HCT116 (cell line): Measurements from ENCODE around the gene ATP7B. TPM values are rescaled to one million over a fixed set of nuclear protein-coding genes. Genes with fewer than 3 reads are reported as not detected.

ENCODE experiments used
- ATAC-seq: fragments of 200-7000 bp; cut with Tn5 transposase; 2 replicates; pipeline ENCODE4 v1.9.1; 2020; ENCODE audit warnings: mild to moderate bottlenecking, moderate library complexity
- BruUV-seq: library from RNA; stranded (reverse); fragments of 400-500 nt; replicated peaks from 2 replicates; lab custom pipeline; 2021; lab: Mats Ljungman, UMichigan
- CTCF ChIA-PET: fragments of 300-600 bp; sonication (Branson Sonifier 250); formaldehyde crosslinking; loops from one replicate; lab custom pipeline; 2021; ENCODE audit warnings: antibody characterized with exemption; lab: Charles Lee
- POLR2A ChIA-PET: fragments of 300-600, 350-600 bp; sonication (Branson Sonifier 250); formaldehyde crosslinking; loops from one replicate; lab custom pipeline; 2021; ENCODE audit warnings: antibody characterized with exemption; lab: Charles Lee
- RAD21 ChIA-PET, 2 experiments: fragments of 300-600 bp; sonication (Branson Sonifier 250); formaldehyde crosslinking; loops; one replicate each; lab custom pipeline; 2023; ENCODE audit warnings: low total read pairs in 2 of 2; ENCODE audit not compliant: uncharacterized antibody in 2 of 2, unreplicated experiment in 2 of 2, low non-redundant PET in 1 of 2; lab: Charles Lee
- DNase-seq: peaks from one replicate; pipeline ENCODE4 v3.0.0-alpha.2; 2010; ENCODE audit warnings: low read depth, low spot score
- H2AFZ ChIP-seq: fragments of 200-600 bp; shearing (Covaris generic), sonication (generic); 2 replicates; pipeline ENCODE4 v1.6.1; 2017; ENCODE audit warnings: low read depth, mixed run types, mixed read lengths, antibody characterized with exemption, low read length; ENCODE audit not compliant: poor library complexity, severe bottlenecking
- H3K27ac ChIP-seq: 2 replicates; pipeline ENCODE4 v1.5.1; 2012; ENCODE audit warnings: low read depth, low read length
- H3K27me3 ChIP-seq: fragments of 200-600 bp; sonication (generic); 2 replicates; pipeline ENCODE4 v1.6.1; 2016; ENCODE audit warnings: mixed run types, low read length, mixed read lengths; ENCODE audit not compliant: insufficient read depth
- H3K36me3 ChIP-seq, 2 experiments: fragments of 200-500 bp in 1 of 2; fragments of 200-600 bp in 1 of 2; sonication (Bioruptor generic) in 1 of 2; sonication (generic) in 1 of 2; 2 replicates each; pipeline versions ENCODE4 v1.5.1 to v1.6.1; 2014 to 2016; ENCODE audit warnings: low read length in 2 of 2, inconsistent platforms in 1 of 2, mixed read lengths in 1 of 2, mixed run types in 1 of 2; ENCODE audit not compliant: insufficient read depth in 2 of 2, control insufficient read depth in 1 of 2
- H3K4me1 ChIP-seq, 2 experiments: fragments of 200-600 bp in 1 of 2; sonication (generic) in 1 of 2; 2 replicates each; pipeline versions ENCODE4 v1.5.1 to v1.6.1; 2012 to 2017; ENCODE audit warnings: low read length in 2 of 2, inconsistent platforms in 1 of 2, mild to moderate bottlenecking in 1 of 2, mixed read lengths in 1 of 2, mixed run types in 1 of 2, moderate library complexity in 1 of 2; ENCODE audit not compliant: insufficient read depth in 2 of 2, control insufficient read depth in 1 of 2
- H3K4me2 ChIP-seq: fragments of 200-600 bp; sonication (generic); 2 replicates; pipeline ENCODE4 v1.6.1; 2017; ENCODE audit warnings: mixed run types, low read length, mixed read lengths
- H3K4me3 ChIP-seq, 2 experiments: fragments of 200-600 bp in 1 of 2; sonication (generic) in 1 of 2; replicated peaks in 1 of 2; 2 replicates each; pipeline ENCODE4 v1.5.1; 2011 to 2016; ENCODE audit warnings: low read length in 2 of 2, control low read depth in 1 of 2, low read depth in 1 of 2, mild to moderate bottlenecking in 1 of 2, mixed read lengths in 1 of 2, mixed run types in 1 of 2
- H3K79me2 ChIP-seq: fragments of 200-600 bp; sonication (generic); 2 replicates; pipeline ENCODE4 v1.6.1; 2017; ENCODE audit warnings: mild to moderate bottlenecking, mixed run types, low read length, moderate library complexity, mixed read lengths; ENCODE audit not compliant: insufficient read depth
- H3K9ac ChIP-seq: fragments of 200-600 bp; sonication (generic); 2 replicates; pipeline ENCODE4 v1.6.1; 2016; ENCODE audit warnings: low read length, mixed read lengths
- H3K9me2 ChIP-seq: fragments of 200-600 bp; sonication (generic), shearing (Covaris generic); 2 replicates; pipeline ENCODE4 v1.6.1; 2017; ENCODE audit warnings: mixed run types, mild to moderate bottlenecking, moderate library complexity; ENCODE audit not compliant: insufficient read depth
- H3K9me3 ChIP-seq, 2 experiments: fragments of 200-500 bp in 1 of 2; fragments of 200-600 bp in 1 of 2; sonication (Bioruptor generic) in 1 of 2; sonication (generic) in 1 of 2; 2 replicates each; pipeline ENCODE4 v1.6.1; 2014 to 2017; ENCODE audit warnings: low read length in 2 of 2, mixed read lengths in 2 of 2, inconsistent platforms in 1 of 2, low read depth in 1 of 2, mild to moderate bottlenecking in 1 of 2, mixed run types in 1 of 2, moderate library complexity in 1 of 2; ENCODE audit not compliant: control insufficient read depth in 1 of 2, insufficient read depth in 1 of 2
- H4K20me1 ChIP-seq: fragments of 200-600 bp; sonication (generic), shearing (Covaris generic); 2 replicates; pipeline ENCODE4 v1.6.1; 2017; ENCODE audit warnings: mixed run types, mild to moderate bottlenecking, moderate library complexity; ENCODE audit not compliant: insufficient read depth
- CBX3 ChIP-seq: IDR thresholded peaks from 2 replicates; pipeline ENCODE4 v1.6.1; 2012; ENCODE audit warnings: low read depth
- EGR1 ChIP-seq: IDR thresholded peaks from 2 replicates; pipeline ENCODE4 v1.6.1; 2012; ENCODE audit warnings: low read depth
- EZH2 ChIP-seq: fragments of 200-600 bp; sonication (generic); IDR thresholded peaks from 2 replicates; pipeline ENCODE4 v1.6.1; 2017; ENCODE audit warnings: antibody characterized with exemption, mixed run types
- EZH2phosphoT487 ChIP-seq: fragments of 200-600 bp; IDR thresholded peaks from 2 replicates; pipeline ENCODE4 v1.6.1; 2018; ENCODE audit warnings: antibody characterized with exemption, borderline replicate concordance
- JUND ChIP-seq: IDR thresholded peaks from 2 replicates; pipeline ENCODE4 v1.6.1; 2012
- POLR2A ChIP-seq: IDR thresholded peaks from 2 replicates; pipeline ENCODE4 v1.7.0; 2011; ENCODE audit warnings: borderline replicate concordance; ENCODE audit not compliant: insufficient read depth, insufficient read length; ENCODE audit errors: extremely low read depth
- RAD21 ChIP-seq: IDR thresholded peaks from 2 replicates; pipeline ENCODE4 v1.6.1; 2012; ENCODE audit warnings: low read depth, mild to moderate bottlenecking
- TCF7L2 ChIP-seq: IDR thresholded peaks from 2 replicates; pipeline ENCODE4 v1.7.0; 2011; ENCODE audit warnings: borderline replicate concordance, inconsistent platforms; ENCODE audit not compliant: insufficient read depth, insufficient read length; ENCODE audit errors: extremely low read depth
- ZFX ChIP-seq: fragments of 450-650 bp; IDR thresholded peaks from 2 replicates; pipeline ENCODE4 v1.6.1; 2017
- intact Hi-C: fragments of 100-400 bp; cut with micrococcal nuclease; formaldehyde crosslinking; loops from 2 replicates; pipeline ENCODE4 v1.10.0; 2022
- total RNA-seq: library from RNA; stranded (reverse); gene quantifications from one replicate; pipeline ENCODE4 v1.2.1, GENCODE V29; 2021; ENCODE audit not compliant: unreplicated experiment
- TF ChIP-seq, protein P1 (sequence below): IDR thresholded peaks from 2 replicates; pipeline ENCODE4 v1.6.1; 2012; ENCODE audit warnings: low read depth
- TF ChIP-seq, protein P2 (sequence below), 3 experiments: fragments of 200-600 bp in 1 of 3; sonication (generic) in 1 of 3; IDR thresholded peaks in 2 of 3; conservative IDR thresholded peaks in 1 of 3; 2 replicates each; pipeline ENCODE4 v1.5.1; 2012 to 2017; ENCODE audit warnings: low read depth in 2 of 3, low read length in 2 of 3, antibody characterized with exemption in 1 of 3, borderline replicate concordance in 1 of 3, control low read depth in 1 of 3, mild to moderate bottlenecking in 1 of 3, mixed read lengths in 1 of 3, mixed run types in 1 of 3, moderate library complexity in 1 of 3; ENCODE audit not compliant: insufficient read depth in 1 of 3
- TF ChIP-seq, protein P3 (sequence below): IDR thresholded peaks from 2 replicates; pipeline ENCODE4 v1.6.1; 2012

ATP7B gene
- total RNA-seq, 1 experiment from 2014 or later: 10.3 TPM

DNA sequence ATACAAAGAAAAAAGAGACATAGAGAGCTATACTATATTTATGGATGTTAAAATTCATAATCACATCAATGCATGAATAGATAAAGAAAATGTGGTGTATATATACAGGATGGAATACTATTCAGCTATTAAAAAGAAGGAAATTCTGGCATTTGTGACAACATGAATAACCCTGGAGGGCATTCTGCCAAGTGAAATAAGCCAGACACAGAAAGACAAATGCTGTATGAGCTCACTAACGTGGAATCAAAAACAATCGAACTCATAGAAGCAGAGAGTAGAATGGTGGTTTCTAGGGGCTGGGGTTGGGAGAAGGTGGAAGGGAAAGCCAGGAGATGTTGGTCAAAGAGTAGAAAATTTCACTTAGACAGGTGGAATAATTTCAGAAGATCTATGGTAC is 37.3 kb upstream of the ATP7B start:
- DNase-seq: no peak
- no TSS peak for BruUV-seq

DNA sequence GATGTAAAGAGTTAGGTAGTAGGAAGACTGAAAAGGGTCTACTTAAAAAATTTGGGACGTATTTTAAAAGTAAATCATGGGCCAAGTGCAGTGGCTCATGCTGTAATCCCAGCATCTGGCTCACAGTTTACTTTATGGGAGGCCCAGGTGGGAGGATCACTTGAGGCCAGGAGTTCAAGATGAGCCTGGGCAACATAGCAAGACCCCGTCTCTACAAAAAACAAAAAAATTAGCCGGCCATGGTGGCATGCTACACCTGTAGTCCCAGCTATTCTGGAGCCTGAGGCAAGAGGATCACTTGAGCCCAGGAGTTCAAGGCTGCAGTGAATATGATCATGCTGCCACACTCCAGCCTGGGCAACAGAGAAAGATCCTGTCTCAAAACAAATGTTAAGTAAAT is 36.2 kb upstream of the ATP7B start:
- no peaks in the 10 kb centered on the region for H3K36me3 ChIP-seq
- BruUV-seq: no TSS peak
- H3K79me2 ChIP-seq: no peaks in the 10 kb centered on the region
- H3K9ac ChIP-seq: no peak overlapping the region
- ChIA-PET RAD21 (no interaction called here), POLR2A (no interaction called here), CTCF (no interaction called here)
- no peaks in the 10 kb centered on the region for H3K9me2 ChIP-seq
- intact Hi-C loops: no loop called here
- no peaks in the 10 kb centered on the region for H3K9me3 ChIP-seq
- H3K4me2 ChIP-seq: no peak overlapping the region
- H4K20me1 ChIP-seq: no peaks in the 10 kb centered on the region
- TF ChIP-seq JUND: no peak
- TF ChIP-seq CBX3: no peak
- no peak for TF ChIP-seq EGR1
- TF ChIP-seq RAD21: no peak
- no peak for TF ChIP-seq EZH2
- TF ChIP-seq, protein P1, sequence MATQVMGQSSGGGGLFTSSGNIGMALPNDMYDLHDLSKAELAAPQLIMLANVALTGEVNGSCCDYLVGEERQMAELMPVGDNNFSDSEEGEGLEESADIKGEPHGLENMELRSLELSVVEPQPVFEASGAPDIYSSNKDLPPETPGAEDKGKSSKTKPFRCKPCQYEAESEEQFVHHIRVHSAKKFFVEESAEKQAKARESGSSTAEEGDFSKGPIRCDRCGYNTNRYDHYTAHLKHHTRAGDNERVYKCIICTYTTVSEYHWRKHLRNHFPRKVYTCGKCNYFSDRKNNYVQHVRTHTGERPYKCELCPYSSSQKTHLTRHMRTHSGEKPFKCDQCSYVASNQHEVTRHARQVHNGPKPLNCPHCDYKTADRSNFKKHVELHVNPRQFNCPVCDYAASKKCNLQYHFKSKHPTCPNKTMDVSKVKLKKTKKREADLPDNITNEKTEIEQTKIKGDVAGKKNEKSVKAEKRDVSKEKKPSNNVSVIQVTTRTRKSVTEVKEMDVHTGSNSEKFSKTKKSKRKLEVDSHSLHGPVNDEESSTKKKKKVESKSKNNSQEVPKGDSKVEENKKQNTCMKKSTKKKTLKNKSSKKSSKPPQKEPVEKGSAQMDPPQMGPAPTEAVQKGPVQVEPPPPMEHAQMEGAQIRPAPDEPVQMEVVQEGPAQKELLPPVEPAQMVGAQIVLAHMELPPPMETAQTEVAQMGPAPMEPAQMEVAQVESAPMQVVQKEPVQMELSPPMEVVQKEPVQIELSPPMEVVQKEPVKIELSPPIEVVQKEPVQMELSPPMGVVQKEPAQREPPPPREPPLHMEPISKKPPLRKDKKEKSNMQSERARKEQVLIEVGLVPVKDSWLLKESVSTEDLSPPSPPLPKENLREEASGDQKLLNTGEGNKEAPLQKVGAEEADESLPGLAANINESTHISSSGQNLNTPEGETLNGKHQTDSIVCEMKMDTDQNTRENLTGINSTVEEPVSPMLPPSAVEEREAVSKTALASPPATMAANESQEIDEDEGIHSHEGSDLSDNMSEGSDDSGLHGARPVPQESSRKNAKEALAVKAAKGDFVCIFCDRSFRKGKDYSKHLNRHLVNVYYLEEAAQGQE: no peak
- TF ChIP-seq TCF7L2: no peak
- no peak for TF ChIP-seq EZH2phosphoT487
- no peaks in the 10 kb centered on the region for H3K27me3 ChIP-seq
- DNase-seq (no peak), ATAC-seq (no peak)
- no peak overlapping the region for H3K4me3 ChIP-seq
- H2AFZ ChIP-seq: no peak overlapping the region
- no peaks in the 10 kb centered on the region for H3K4me1 ChIP-seq
- H3K27ac ChIP-seq: no peak overlapping the region

More for the DNA sequence above, 37.3 kb upstream of the ATP7B start:
- TF ChIP-seq POLR2A: no peak
- no peak for TF ChIP-seq JUND
- TF ChIP-seq, protein P2, sequence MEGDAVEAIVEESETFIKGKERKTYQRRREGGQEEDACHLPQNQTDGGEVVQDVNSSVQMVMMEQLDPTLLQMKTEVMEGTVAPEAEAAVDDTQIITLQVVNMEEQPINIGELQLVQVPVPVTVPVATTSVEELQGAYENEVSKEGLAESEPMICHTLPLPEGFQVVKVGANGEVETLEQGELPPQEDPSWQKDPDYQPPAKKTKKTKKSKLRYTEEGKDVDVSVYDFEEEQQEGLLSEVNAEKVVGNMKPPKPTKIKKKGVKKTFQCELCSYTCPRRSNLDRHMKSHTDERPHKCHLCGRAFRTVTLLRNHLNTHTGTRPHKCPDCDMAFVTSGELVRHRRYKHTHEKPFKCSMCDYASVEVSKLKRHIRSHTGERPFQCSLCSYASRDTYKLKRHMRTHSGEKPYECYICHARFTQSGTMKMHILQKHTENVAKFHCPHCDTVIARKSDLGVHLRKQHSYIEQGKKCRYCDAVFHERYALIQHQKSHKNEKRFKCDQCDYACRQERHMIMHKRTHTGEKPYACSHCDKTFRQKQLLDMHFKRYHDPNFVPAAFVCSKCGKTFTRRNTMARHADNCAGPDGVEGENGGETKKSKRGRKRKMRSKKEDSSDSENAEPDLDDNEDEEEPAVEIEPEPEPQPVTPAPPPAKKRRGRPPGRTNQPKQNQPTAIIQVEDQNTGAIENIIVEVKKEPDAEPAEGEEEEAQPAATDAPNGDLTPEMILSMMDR (IDR thresholded peaks at IDR 0.05 in 2 of 3, conservative IDR thresholded peaks at IDR 0.05 in 1 of 3; ENCODE audit: borderline replicate concordance in 1 of 3, insufficient read depth in 1 of 3, low read depth in 2 of 3, low read length in 2 of 3): no peak
- TF ChIP-seq, protein P3, sequence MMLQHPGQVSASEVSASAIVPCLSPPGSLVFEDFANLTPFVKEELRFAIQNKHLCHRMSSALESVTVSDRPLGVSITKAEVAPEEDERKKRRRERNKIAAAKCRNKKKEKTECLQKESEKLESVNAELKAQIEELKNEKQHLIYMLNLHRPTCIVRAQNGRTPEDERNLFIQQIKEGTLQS: no peak
- no peak for TF ChIP-seq ZFX
- no peak for TF ChIP-seq EZH2
- Histone ChIP-seq H3K9ac (no peak overlapping the region), H4K20me1 (no peaks in the 10 kb centered on the region), H2AFZ (no peak overlapping the region), H3K36me3 (no peaks in the 10 kb centered on the region), H3K27ac (no peak overlapping the region), H3K4me1 (no peaks in the 10 kb centered on the region), H3K9me3 (no peaks in the 10 kb centered on the region), H3K27me3 (no peaks in the 10 kb centered on the region), H3K4me2 (no peak overlapping the region), H3K9me2 (no peaks in the 10 kb centered on the region), H3K79me2 (no peaks in the 10 kb centered on the region), H3K4me3 (no peak overlapping the region)
- no peak for ATAC-seq
- intact Hi-C loops: no loop called here
- ChIA-PET CTCF (no interaction called here), POLR2A (no interaction called here), RAD21 (no interaction called here)
